ENCODE measurements around the gene ATP2B2. TPM values are rescaled to one million over a fixed set of nuclear protein-coding genes. Genes with fewer than 3 reads are reported as not detected.

The ATP2B2 gene
- total and polyA plus RNA-seq, 2 of the 8 experiments (the other 6 are each of a cell fraction or from before 2014, with no cell fraction given), result 0.14 to 1.2 TPM

DNA sequence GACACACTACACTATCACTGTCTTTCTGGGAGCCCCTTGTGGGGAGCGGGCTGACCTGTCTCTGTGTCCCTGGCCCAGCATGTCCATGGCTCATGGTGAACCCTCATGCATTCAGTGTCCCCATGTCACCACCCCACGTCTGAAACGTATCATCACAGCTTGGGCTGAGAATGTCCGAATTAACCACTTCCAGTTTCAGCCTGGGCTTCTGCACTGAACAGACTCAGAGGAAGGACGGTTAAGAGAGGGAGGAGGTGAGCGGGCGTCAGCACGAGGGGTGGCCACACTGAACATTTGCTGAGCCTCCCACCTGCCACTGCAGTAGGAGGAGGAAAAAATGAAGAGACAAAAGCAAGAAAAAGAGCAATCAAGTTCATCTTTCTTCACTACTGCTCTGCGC lies 30.5 kb downstream of the ATP2B2 start:
- H2BK20ac ChIP-seq (ENCODE audit: low read length), result no peak overlapping the region
- 87% methylated on average over 9 of the region's 9 CpGs; no CpG with 5 or more reads in 1 of the 2 experiments for WGBS, 2 experiments (ENCODE audit: extremely low coverage in 1 of 2, insufficient coverage in 1 of 2, insufficient read length in 1 of 2, insufficient replicate concordance in 2 of 2, low coverage in 1 of 2, low lambda C conversion rate in 2 of 2, missing lambda C conversion rate in 1 of 2)
- CTCF ChIA-PET (ENCODE audit: partially characterized antibody), result interaction anchor here (0.7 to 2.1 kb wide), 16 partner anchors 9 to 234 kb away, joined by 3 to 10 read pairs (median 4); no protein-coding TSS in a partner anchor
- TF ChIP-seq SUZ12 (IDR thresholded peaks at IDR 0.05; ENCODE audit: low read length) (no peak), EP300 (IDR thresholded peaks at IDR 0.05; ENCODE audit: borderline replicate concordance in 1 of 2, low read depth in 2 of 2, low read length in 2 of 2) (no peak)

More for the DNA sequence above, 30.5 kb downstream of the ATP2B2 start:
- Histone ChIP-seq H3K79me1 (ENCODE audit: low read depth, low read length) (no peaks in the 10 kb centered on the region), H2AFZ (ENCODE audit: low read length) (no peak overlapping the region), H3K4me1 (replicated peaks in 1 of 4; ENCODE audit: control insufficient read depth in 3 of 4, insufficient read depth in 4 of 4, low read length in 3 of 4) (peaks cover 3 to 15% (median 8%) of the 10 kb centered on the region in 4 experiments), H4K91ac (replicated peaks; ENCODE audit: insufficient read length, low read length) (no peak overlapping the region), H4K20me1 (replicated peaks in 1 of 2; ENCODE audit: control insufficient read depth in 1 of 2, insufficient read depth in 2 of 2, low read length in 2 of 2) (no peaks in the 10 kb centered on the region), H2BK12ac (ENCODE audit: low read depth, low read length) (no peak overlapping the region), H3K14ac (ENCODE audit: insufficient read length) (no peak overlapping the region), H3K23me2 (ENCODE audit: low read depth, low read length) (peaks cover 4% of the 10 kb centered on the region; the same call in 1 of the 2 replicates), H3K4me3 (ENCODE audit: extremely low read depth in 1 of 4, insufficient read depth in 2 of 4, low read depth in 3 of 4, low read length in 4 of 4) (no peak overlapping the region), H2AK5ac (ENCODE audit: low read depth, low read length) (no peak overlapping the region), H3K18ac (ENCODE audit: extremely low read depth, low read length) (no peak overlapping the region), H2BK15ac (ENCODE audit: low read length) (no peak overlapping the region), H3K56ac (replicated peaks; ENCODE audit: insufficient read length, low read depth, low read length) (no peak overlapping the region), H4K8ac (ENCODE audit: extremely low read depth, insufficient read depth, low read length) (no peak overlapping the region), H4K5ac (ENCODE audit: insufficient read length, low read depth, low read length) (no peak overlapping the region), H3K36me3 (ENCODE audit: control insufficient read depth in 2 of 4, insufficient read depth in 4 of 4, low read length in 3 of 4) (no peaks in the 10 kb centered on the region), H3K27me3 (replicated peaks in 1 of 4; ENCODE audit: control insufficient read depth in 3 of 4, extremely low read depth in 1 of 4, insufficient read depth in 3 of 4, low read length in 3 of 4) (no peaks in the 10 kb centered on the region), H3K9me3 (ENCODE audit: insufficient read depth in 2 of 2, low read depth in 1 of 2, low read length in 1 of 2) (no peaks in the 10 kb centered on the region), H3K4ac (replicated peaks; ENCODE audit: insufficient read length, low read depth, low read length) (no peak overlapping the region), H3K4me2 (ENCODE audit: insufficient read depth in 1 of 2, low read depth in 2 of 2, low read length in 2 of 2) (no peak overlapping the region), H3K23ac (ENCODE audit: insufficient read length) (no peak overlapping the region), H2BK120ac (replicated peaks; ENCODE audit: low read depth, low read length) (no peak overlapping the region), H3K79me2 (ENCODE audit: control insufficient read depth in 1 of 2, insufficient read depth in 2 of 2, low read length in 2 of 2) (no peaks in the 10 kb centered on the region), H3K27ac (ENCODE audit: low read depth, low read length) (no peak overlapping the region), H2BK5ac (ENCODE audit: low read depth, low read length) (no peak overlapping the region), H3K9ac (replicated peaks in 1 of 4; ENCODE audit: extremely low read depth in 1 of 4, low read depth in 3 of 4, low read length in 3 of 4) (no peak overlapping the region)
- no peak for FAIRE-seq
- no peak for DNase-seq (ENCODE audit: low read depth in 1 of 2, low spot score in 2 of 2)
- POLR2A ChIA-PET (ENCODE audit: partially characterized antibody), result no interaction called here

All from H1 (cell line).